ENCODE results near the gene SHISA2. TPM values are rescaled to one million over a fixed set of nuclear protein-coding genes. Genes with fewer than 3 reads are reported as not detected.
A peak's percentile ranks its signal among the peaks of the same experiment; 100 is the strongest.
"Not testable (repeated sequence)": the region's sequence is repeated elsewhere in the genome, so short reads cannot be mapped to it uniquely, and the experiment has no call there.

Gene SHISA2
- 89.5 and 105 TPM in 2 replicates for total RNA-seq

GRCh38 chr13:26051657-26052311, at the start of gene SHISA2:
SHISA2 (minus strand) TSS chr13:26052016; CDS start chr13:26050975, 1,041 bp downstream.
- Histone ChIP-seq H3K36me3 (ENCODE audit: control insufficient read depth, insufficient read depth, low read length) (peaks cover 3% of the 10 kb centered on the region), H3K4me3 (ENCODE audit: low read depth, low read length) (peak within 1 kb of the TSS; percentile 92), H3K27me3 (ENCODE audit: control insufficient read depth, insufficient read depth, low read length) (no peaks in the 10 kb centered on the region)
- DNase-seq (ENCODE audit: low read depth) = no peak
- TF ChIP-seq, protein P1, sequence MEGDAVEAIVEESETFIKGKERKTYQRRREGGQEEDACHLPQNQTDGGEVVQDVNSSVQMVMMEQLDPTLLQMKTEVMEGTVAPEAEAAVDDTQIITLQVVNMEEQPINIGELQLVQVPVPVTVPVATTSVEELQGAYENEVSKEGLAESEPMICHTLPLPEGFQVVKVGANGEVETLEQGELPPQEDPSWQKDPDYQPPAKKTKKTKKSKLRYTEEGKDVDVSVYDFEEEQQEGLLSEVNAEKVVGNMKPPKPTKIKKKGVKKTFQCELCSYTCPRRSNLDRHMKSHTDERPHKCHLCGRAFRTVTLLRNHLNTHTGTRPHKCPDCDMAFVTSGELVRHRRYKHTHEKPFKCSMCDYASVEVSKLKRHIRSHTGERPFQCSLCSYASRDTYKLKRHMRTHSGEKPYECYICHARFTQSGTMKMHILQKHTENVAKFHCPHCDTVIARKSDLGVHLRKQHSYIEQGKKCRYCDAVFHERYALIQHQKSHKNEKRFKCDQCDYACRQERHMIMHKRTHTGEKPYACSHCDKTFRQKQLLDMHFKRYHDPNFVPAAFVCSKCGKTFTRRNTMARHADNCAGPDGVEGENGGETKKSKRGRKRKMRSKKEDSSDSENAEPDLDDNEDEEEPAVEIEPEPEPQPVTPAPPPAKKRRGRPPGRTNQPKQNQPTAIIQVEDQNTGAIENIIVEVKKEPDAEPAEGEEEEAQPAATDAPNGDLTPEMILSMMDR (IDR thresholded peaks at IDR 0.05; ENCODE audit: insufficient read depth, low read length, poor library complexity, severe bottlenecking) = no peak

DNA sequence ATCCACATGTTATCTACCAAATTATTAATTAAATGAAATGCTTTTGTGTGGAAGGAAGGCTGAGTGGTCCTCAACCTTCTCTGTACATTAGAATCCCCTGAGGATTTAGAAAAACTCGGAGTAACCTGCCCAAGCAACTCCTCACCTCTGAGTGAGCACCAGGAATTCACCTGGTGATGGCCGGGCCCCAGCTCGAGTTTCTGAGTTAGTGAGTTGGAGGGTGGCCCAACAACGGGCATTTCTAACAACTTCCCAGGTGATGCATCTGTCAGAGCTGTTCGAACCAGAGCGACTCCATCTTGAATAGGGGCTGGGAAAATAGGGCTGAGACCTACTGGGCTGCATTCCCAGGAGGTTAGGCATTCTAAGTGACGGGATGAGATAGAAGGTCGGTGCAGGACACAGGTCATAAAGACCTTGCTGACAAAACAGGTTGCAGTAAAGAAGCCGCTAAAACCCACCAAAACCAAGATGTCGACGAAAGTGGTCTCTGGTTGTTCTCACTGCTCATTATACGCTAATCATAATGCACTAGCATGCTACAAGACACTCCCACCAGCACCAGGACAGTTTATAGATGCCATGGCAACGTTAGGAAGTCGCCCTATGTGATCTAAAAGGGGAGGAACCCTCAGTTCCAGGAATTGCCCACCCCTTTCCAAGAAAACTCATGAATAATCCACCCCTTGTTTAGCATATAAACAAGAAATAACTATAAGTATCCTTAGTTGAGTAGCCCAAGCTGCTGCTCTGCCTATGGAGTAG, 44.2 kb upstream of the SHISA2 start:
- no peak for DNase-seq (ENCODE audit: low read depth)
- Histone ChIP-seq H3K4me3 (ENCODE audit: low read depth, low read length) (no peak overlapping the region), H3K27me3 (ENCODE audit: control insufficient read depth, insufficient read depth, low read length) (no peaks in the 10 kb centered on the region), H3K36me3 (ENCODE audit: control insufficient read depth, insufficient read depth, low read length) (no peaks in the 10 kb centered on the region)
- TF ChIP-seq, protein P1 (IDR thresholded peaks at IDR 0.05; ENCODE audit: insufficient read depth, low read length, poor library complexity, severe bottlenecking) = no peak

GRCh38 chr13:26095338-26095737, 43.5 kb upstream of the SHISA2 start:
- no peak overlapping the region for H3K4me3 ChIP-seq (ENCODE audit: low read depth, low read length)
- TF ChIP-seq, protein P1 (IDR thresholded peaks at IDR 0.05; ENCODE audit: insufficient read depth, low read length, poor library complexity, severe bottlenecking) = no peak
- H3K36me3 ChIP-seq (ENCODE audit: control insufficient read depth, insufficient read depth, low read length) = no peaks in the 10 kb centered on the region
- H3K27me3 ChIP-seq (ENCODE audit: control insufficient read depth, insufficient read depth, low read length) = no peaks in the 10 kb centered on the region
- DNase-seq (ENCODE audit: low read depth) = no peak

- DNase-seq (ENCODE audit: low read depth); H3K36me3 ChIP-seq (ENCODE audit: control insufficient read depth, insufficient read depth, low read length); H3K4me3 ChIP-seq (ENCODE audit: low read depth, low read length); H3K27me3 ChIP-seq (ENCODE audit: control insufficient read depth, insufficient read depth, low read length): not testable (repeated sequence)
Observed at GRCh38 chr13:26076821-26077220, 25.0 kb upstream of the SHISA2 start.

- no peaks in the 10 kb centered on the region for H3K27me3 ChIP-seq (ENCODE audit: control insufficient read depth, insufficient read depth, low read length)
- TF ChIP-seq, protein P1 (IDR thresholded peaks at IDR 0.05; ENCODE audit: insufficient read depth, low read length, poor library complexity, severe bottlenecking) = peak; percentile 11
- H3K36me3 ChIP-seq (ENCODE audit: control insufficient read depth, insufficient read depth, low read length) = no peaks in the 10 kb centered on the region
- no peak for DNase-seq (ENCODE audit: low read depth)
- no peak overlapping the region for H3K4me3 ChIP-seq (ENCODE audit: low read depth, low read length)
Observed at GRCh38 chr13:26075498-26075897, 23.7 kb upstream of the SHISA2 start.

DNA sequence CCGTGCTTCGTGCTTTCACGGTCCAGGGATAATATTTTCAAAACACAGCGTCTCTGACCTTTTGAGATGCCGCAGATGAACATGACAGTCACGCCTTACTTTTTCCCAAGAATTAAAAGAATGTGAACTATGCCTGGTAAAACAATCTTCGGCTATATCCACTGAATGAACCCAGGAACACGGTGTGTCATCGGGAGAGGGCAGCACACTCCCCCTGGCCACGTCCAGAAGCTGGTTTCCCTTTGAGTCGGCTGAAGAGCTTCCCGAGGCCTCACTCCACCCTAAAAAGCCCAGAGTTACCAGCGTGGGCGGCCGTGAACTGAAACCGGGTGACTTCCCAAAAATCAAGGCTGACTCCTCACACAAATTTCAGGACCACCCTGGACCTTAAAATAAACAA, 22.9 kb upstream of the SHISA2 start:
- DNase-seq (ENCODE audit: low read depth) = peak; percentile 61
- Histone ChIP-seq H3K36me3 (ENCODE audit: control insufficient read depth, insufficient read depth, low read length) (no peaks in the 10 kb centered on the region), H3K27me3 (ENCODE audit: control insufficient read depth, insufficient read depth, low read length) (no peaks in the 10 kb centered on the region), H3K4me3 (ENCODE audit: low read depth, low read length) (no peak overlapping the region)
- TF ChIP-seq, protein P1 (IDR thresholded peaks at IDR 0.05; ENCODE audit: insufficient read depth, low read length, poor library complexity, severe bottlenecking) = peak; percentile 29

DNA sequence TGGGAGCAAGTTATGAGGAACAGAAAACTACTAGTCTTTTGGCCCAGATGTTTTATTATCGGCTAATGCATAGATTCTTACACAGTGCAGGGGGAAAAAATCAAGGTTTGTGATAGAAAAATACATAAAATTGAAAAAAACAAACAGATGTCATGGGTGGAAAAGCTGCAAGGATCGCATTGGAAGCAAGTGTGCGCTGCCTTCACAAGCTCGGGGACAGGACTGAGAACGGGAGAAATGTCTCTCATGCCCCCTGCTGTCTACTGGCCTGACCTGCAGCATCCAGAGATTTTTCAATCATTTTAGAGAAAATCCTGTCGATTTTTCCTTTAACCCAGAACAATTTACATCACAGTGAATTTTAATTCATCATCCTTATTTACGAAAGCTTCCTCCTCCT, 20.5 kb upstream of the SHISA2 start:
- H3K4me3 ChIP-seq (ENCODE audit: low read depth, low read length); DNase-seq (ENCODE audit: low read depth); H3K36me3 ChIP-seq (ENCODE audit: control insufficient read depth, insufficient read depth, low read length); H3K27me3 ChIP-seq (ENCODE audit: control insufficient read depth, insufficient read depth, low read length): not testable (repeated sequence)

Measured in kidney epithelial cell (primary cell).